Measurements from ENCODE around the gene USP9X. TPM values are rescaled to one million over a fixed set of nuclear protein-coding genes. Genes with fewer than 3 reads are reported as not detected.
"Not testable (repeated sequence)": the region's sequence is repeated elsewhere in the genome, so short reads cannot be mapped to it uniquely, and the experiment has no call there.

The USP9X gene
- polyA plus RNA-seq: 10 to 100 TPM in 2 of 3 donors, 1 to 10 TPM in 1; 8.9 to 23.7 (median 11.4) TPM

DNA sequence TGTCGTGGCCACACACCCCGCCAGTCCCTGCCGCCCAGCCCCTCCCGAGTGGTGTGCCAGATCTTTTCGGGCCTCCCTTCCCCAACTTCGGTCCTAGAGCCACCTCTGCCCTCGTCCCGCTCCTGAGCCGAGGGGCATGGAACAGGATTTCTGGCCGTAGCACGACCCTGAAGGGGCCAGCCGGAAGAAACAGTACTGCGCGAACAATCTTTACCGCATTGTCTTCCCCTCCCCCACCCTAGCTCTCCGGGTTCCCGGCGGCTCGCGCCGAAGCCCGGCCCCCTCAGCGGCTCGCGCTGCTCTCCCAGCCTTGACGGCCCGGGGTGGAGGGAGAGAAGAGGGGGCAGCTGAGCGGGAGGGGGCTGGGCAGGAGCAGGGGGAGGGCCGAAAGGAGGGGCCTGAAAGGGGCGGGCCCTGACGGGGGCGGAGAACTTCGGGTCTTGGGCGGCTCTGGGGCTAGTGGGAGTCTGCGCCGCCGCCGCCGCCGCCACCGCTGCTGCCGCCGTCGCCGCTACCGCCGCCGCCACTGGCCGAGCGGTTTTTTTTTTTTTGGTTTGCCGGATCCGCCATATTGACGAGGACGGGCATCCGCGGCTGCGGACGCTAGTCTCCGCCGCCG, at the start of gene USP9X:
USP9X (plus strand) TSS at position 553 of the 619 bp plus-strand sequence. CDS start 38,184 bp downstream, outside the sequence.
- 0 to 1% (median 1%) methylated on average over 10 to 47 of the region's 61 CpGs for WGBS, 3 donors
- H3K27ac ChIP-seq (ENCODE audit: low read depth, low read length): peak within 1 kb of the TSS; percentile 95

DNA sequence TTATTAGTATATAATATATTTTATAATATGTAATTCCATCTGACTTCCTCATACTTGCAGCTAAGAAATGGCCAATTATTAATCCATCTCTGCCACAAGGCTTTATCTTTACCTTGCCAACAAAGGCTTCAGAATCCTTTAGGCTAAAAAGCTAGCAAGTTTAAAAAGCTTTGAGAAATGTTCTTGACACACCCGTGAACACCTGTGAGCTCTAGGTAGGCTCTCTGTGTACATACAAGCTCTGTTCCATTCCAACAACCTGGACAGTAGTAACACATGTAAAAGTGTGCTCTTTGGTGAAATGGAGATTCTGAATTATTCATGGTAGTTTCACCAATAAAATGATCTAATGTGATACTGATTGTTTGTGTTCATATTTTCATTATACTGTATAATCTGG, 49.7 kb upstream of the USP9X start:
- 21 to 95% (median 89%) methylated on average over 1 of the region's 1 CpG for WGBS, 3 donors
- no peak overlapping the region for H3K27ac ChIP-seq (ENCODE audit: low read depth, low read length)

- 84 to 90% (median 89%) methylated on average over 9 of the region's 9 CpGs for WGBS, 3 donors
- no peak overlapping the region for H3K27ac ChIP-seq (ENCODE audit: low read depth, low read length)
These were observed 48.4 kb upstream of the USP9X start for GRCh38 chrX:41036668-41037326.

- WGBS, 3 donors: 72 to 97% (median 77%) methylated on average over 6 of the region's 6 CpGs
- H3K27ac ChIP-seq (ENCODE audit: low read depth, low read length): no peak overlapping the region
These were observed 42.0 kb upstream of the USP9X start for GRCh38 chrX:41043196-41043595.

- H3K27ac ChIP-seq (ENCODE audit: low read depth, low read length): no peak overlapping the region
- 84 to 90% (median 86%) methylated on average over 6 of the region's 6 CpGs for WGBS, 3 donors
These were observed 41.4 kb upstream of the USP9X start for GRCh38 chrX:41043674-41044345.

DNA sequence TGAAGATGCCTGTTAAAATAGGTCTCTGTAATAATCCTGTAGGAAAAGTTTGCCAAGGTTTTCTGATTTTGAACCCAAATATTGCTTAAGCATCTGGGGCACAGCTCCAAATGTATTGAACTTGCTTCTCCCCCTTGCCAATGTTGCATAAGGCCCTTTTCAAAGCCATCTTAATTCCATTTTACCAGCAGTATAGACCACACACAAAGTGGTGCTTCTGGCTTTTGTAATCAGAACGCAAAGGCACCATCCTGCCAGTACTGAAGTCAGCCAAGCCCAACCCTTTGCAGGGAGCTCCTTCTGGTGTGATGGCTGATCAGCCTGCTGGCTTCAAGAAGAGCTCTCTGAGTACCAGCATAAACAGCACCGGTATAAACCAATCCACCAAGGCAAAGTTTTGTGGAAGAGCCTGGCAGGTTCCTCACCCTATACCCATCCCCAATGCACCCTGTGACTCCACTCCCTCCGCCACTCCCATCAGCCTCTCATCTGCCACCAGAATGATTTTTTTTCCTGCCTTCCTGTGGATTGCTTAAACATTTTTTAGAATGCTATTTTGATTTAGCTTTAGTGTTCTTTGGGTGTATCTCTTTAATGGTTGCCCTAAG, 39.2 kb upstream of the USP9X start:
- WGBS, 3 donors: 51 to 62% (median 52%) methylated on average over 3 of the region's 3 CpGs
- H3K27ac ChIP-seq (ENCODE audit: low read depth, low read length): no peak overlapping the region

- WGBS, 3 donors: 77 to 88% (median 79%) methylated on average over 7 to 8 of the region's 8 CpGs
These were observed 37.2 kb upstream of the USP9X start for GRCh38 chrX:41047878-41048534.

DNA sequence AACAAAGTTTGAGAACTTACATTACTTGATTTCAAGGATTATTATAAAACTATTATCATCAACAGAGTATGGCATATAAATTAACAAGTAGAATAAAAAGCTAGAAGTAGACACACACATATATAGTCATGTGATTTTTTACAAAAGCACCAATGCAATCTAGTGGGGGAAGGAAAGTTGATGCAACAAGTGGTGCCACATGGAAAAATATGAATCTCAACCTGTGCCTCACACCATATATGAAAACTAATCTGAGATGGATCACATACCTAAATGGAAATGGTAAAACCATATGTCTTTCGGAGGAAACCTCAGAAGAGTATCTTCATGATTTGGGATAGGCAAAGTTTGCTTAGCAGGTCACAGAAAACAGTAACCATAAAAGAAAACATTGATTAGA, 34.9 kb upstream of the USP9X start:
- 95 to 100% (median 97%) methylated on average over 1 of the region's 1 CpG for WGBS, 3 donors

More at GRCh38 chrX:41047878-41048534, 37.2 kb upstream of the USP9X start:
- H3K27ac ChIP-seq (ENCODE audit: low read depth, low read length): no peak overlapping the region

DNA sequence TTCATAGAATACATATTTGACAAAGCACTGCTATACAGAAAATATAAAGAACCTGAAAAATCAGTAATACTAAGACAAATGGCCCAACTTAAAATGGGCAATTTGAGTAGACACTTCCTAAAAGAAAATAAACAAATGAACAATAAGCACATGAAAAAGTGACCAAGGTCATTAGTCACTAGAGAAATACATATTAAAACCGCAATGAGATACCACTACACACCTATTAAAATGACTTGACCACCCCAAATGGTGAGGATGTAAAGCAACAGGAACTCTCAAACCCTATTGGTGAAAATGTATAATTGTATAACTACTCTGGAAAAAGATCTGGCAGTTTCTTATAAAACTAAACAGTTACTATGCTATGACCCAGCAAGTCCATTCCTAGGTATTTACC, 34.0 kb upstream of the USP9X start:
- 97 to 100% (median 100%) methylated on average over 1 of the region's 1 CpG for WGBS, 3 donors
- H3K27ac ChIP-seq (ENCODE audit: low read depth, low read length): no peak overlapping the region

More for the DNA sequence above, 34.9 kb upstream of the USP9X start:
- no peak overlapping the region for H3K27ac ChIP-seq (ENCODE audit: low read depth, low read length)

DNA sequence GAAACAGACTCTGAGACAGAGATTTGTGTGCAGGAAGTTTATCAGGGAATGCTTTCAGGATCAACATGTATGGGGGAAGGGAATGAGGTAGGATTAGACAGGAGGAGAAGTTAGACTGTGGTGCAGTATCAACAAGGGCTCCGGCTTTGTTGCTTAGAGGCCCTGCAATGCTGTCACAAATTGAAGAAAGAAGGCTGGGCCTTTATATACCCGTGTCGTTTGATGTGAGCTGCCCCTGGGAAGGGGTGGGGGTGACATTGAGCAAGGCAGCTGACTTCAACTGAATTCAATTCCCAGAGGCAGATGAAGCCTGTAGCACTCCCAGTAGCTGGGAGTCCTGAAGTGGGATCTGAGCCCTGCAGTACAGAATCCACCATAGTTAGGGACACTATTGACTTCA, 29.5 kb upstream of the USP9X start:
- H3K27ac ChIP-seq (ENCODE audit: low read depth, low read length): no peak overlapping the region
- WGBS, 3 donors: 50 to 82% (median 53%) methylated on average over 3 of the region's 3 CpGs

GRCh38 chrX:41063276-41063675, 22.0 kb upstream of the USP9X start:
- H3K27ac ChIP-seq (ENCODE audit: low read depth, low read length): not testable (repeated sequence)
- WGBS, 3 donors: 66 to 79% (median 76%) methylated on average over 8 of the region's 8 CpGs

GRCh38 chrX:41064018-41064417, 21.2 kb upstream of the USP9X start:
- 84 to 87% (median 84%) methylated on average over 5 of the region's 5 CpGs for WGBS, 3 donors
- no peak overlapping the region for H3K27ac ChIP-seq (ENCODE audit: low read depth, low read length)

DNA sequence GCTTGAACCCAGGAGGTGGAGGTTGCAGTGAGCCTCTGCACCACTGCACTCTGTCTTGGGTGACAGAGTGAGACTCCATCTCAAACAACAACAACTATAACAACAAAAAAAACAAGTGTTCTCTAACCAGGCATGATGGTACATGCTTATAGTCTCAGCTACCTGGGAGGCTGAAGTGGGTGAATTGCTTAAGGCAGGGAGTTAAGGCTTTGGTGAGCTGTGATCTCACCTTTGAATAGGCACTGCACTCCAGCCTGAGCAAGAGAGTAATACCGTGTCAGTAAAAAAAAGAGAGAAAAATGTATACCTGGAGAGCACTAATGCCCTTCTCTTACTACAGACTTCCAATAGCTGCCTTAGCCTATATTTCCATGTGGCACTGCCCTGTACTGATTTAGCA, 18.9 kb upstream of the USP9X start:
- WGBS, 3 donors: 82 to 93% (median 91%) methylated on average over 1 of the region's 1 CpG
- no peak overlapping the region for H3K27ac ChIP-seq (ENCODE audit: low read depth, low read length)

- WGBS, 3 donors: 76 to 100% (median 86%) methylated on average over 1 of the region's 1 CpG
- no peak overlapping the region for H3K27ac ChIP-seq (ENCODE audit: low read depth, low read length)
These were observed 18.3 kb upstream of the USP9X start for GRCh38 chrX:41066969-41067368.

DNA sequence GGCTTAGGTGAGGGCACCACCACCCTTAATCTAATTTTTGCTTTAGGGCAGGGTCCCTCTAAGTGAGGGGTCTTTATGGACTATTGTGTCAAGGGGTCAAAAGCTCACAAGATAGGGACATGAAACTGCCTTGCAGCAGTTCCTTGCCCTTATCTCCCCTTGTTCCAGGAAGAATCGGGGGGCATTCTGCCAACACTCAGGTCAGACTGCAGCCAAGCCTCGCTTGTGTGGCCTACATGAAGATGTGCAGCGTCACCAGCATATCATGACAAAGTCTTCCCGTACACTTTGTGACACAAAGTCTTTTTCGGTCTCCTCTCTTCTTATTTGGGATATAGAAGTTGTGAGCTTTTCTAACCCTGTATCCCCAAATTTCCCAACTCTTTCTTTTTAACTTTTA, 17.5 kb upstream of the USP9X start:
- 85 to 92% (median 91%) methylated on average over 5 of the region's 5 CpGs for WGBS, 3 donors
- no peak overlapping the region for H3K27ac ChIP-seq (ENCODE audit: low read depth, low read length)

DNA sequence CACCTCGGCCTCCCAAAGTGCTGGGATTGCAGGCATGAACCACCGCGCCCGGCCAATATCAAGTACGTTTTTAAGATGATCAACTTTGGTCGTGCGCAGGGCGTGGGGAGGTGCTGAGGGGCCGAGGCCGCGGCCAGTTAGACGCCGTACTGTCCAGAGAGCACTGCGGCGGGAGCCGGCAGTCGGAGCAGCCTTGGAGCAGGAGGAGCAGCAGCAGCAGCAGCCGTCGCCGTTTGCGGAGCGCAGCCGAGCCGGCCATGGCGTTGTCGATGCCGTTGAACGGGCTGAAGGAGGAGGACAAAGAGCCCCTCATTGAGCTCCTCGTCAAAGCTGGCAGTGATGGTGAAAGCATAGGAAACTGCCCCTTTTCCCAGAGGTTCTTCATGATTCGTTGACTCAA, 8.5 kb upstream of the USP9X start:
- no peak overlapping the region for H3K27ac ChIP-seq (ENCODE audit: low read depth, low read length)
- 93 to 98% (median 97%) methylated on average over 28 to 30 of the region's 30 CpGs for WGBS, 3 donors

DNA sequence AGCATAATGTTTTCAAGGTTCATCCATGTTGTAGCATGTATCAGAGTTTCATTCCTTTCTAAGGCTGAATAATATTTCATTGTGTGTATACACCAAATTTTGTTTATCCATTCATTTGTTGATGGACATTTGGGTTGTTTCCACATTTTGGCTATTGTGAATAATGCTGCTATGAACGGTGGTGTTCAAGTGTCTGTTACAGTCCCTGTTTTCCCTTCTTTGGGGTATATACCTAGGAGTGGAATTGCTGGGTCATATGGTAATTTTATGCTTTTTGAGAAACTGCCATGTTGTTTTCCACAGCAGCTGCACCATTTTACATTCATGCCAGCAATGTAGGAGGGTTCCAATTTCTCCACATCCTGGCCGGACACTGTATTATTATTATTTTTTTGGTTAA, 3.4 kb upstream of the USP9X start:
- WGBS, 3 donors: 82 to 86% (median 82%) methylated on average over 2 of the region's 2 CpGs
- H3K27ac ChIP-seq (ENCODE audit: low read depth, low read length): no peak overlapping the region

GRCh38 chrX:41082783-41083182, 2.5 kb upstream of the USP9X start:
- no peak overlapping the region for H3K27ac ChIP-seq (ENCODE audit: low read depth, low read length)
- 52 to 91% (median 63%) methylated on average over 3 of the region's 3 CpGs for WGBS, 3 donors
